GM21737 (cell line): ENCODE results near the gene FHL2.
"Not testable (repeated sequence)": the region's sequence is repeated elsewhere in the genome, so short reads cannot be mapped to it uniquely, and the experiment has no call there.

Experiments used
- ATAC-seq: cut with Tn5 transposase; IDR thresholded peaks from one replicate; pipeline ENCODE4 v1.9.1; 2021; ENCODE audit warnings: mild to moderate bottlenecking, moderate library complexity; ENCODE audit not compliant: unreplicated experiment

FHL2 gene

GRCh38 chr2:105344704-105345345 is 54.0 kb downstream of the FHL2 start:
- ATAC-seq, result no peak

- no peak for ATAC-seq
These were observed 59.4 kb downstream of the FHL2 start for GRCh38 chr2:105339414-105339813.

GRCh38 chr2:105338020-105338385 is 60.8 kb downstream of the FHL2 start:
- peak; percentile 10 for ATAC-seq

GRCh38 chr2:105337122-105338019 is 61.5 kb downstream of the FHL2 start, which contains the start of gene C2orf49:
TSS of gene C2orf49 (plus strand) at chr2:105337540. CDS start at chr2:105337588, 48 bp downstream.
- ATAC-seq, result peak; percentile 90

GRCh38 chr2:105336786-105337121 is 62.1 kb downstream of the FHL2 start:
- no peak for ATAC-seq

- ATAC-seq, result no peak
These were observed 63.4 kb downstream of the FHL2 start for GRCh38 chr2:105335469-105335868.

- ATAC-seq, result no peak
These were observed 64.6 kb downstream of the FHL2 start for GRCh38 chr2:105334211-105334610.

GRCh38 chr2:105330681-105331375 is 68.0 kb downstream of the FHL2 start:
- ATAC-seq, result no peak

GRCh38 chr2:105329561-105330495 is 69.0 kb downstream of the FHL2 start, which contains the start of gene TGFBRAP1:
TSS of gene TGFBRAP1 (minus strand) at chr2:105329735. CDS start at chr2:105308301, 21,434 bp downstream.
- ATAC-seq, result peak; percentile 63

GRCh38 chr2:105329197-105329554 is 69.7 kb downstream of the FHL2 start:
- ATAC-seq, result peak; percentile 8

GRCh38 chr2:105328281-105329196 is 70.3 kb downstream of the FHL2 start:
- ATAC-seq, result no peak

- no peak for ATAC-seq
These were observed 71.2 kb downstream of the FHL2 start for GRCh38 chr2:105327690-105328089.

GRCh38 chr2:105327271-105327670 is 71.6 kb downstream of the FHL2 start:
- not testable (repeated sequence) for ATAC-seq

GRCh38 chr2:105325389-105325963 is 73.4 kb downstream of the FHL2 start:
- ATAC-seq, result no peak

GRCh38 chr2:105324732-105325131 is 74.1 kb downstream of the FHL2 start:
- no peak for ATAC-seq

- ATAC-seq, result no peak
These were observed 74.8 kb downstream of the FHL2 start for GRCh38 chr2:105324101-105324500.

GRCh38 chr2:105323111-105323510 is 75.7 kb downstream of the FHL2 start:
- no peak for ATAC-seq

GRCh38 chr2:105321875-105322646 is 76.8 kb downstream of the FHL2 start:
- ATAC-seq, result no peak
